GM12878 (cell line): ENCODE data around the gene SLC29A4.

ENCODE experiments used
- BCL11A ChIP-seq: IDR thresholded peaks from 2 replicates; pipeline ENCODE4 v1.6.1; 2011; ENCODE audit warnings: low read depth, low read length
- EP300 ChIP-seq, 2 experiments: fragments of 150-350 bp in 1 of 2; IDR thresholded peaks; 2 replicates each; pipeline ENCODE4 v1.6.1; 2011 to 2012; ENCODE audit warnings: low read depth in 2 of 2, low read length in 2 of 2, borderline replicate concordance in 1 of 2, improper control_type of control experiment in 1 of 2, inconsistent platforms in 1 of 2; ENCODE audit not compliant: control insufficient read depth in 1 of 2
- HDAC2 ChIP-seq: fragments of 200-600 bp; sonication (generic); IDR thresholded peaks from 2 replicates; pipeline ENCODE4 v1.6.1; 2017
- POLR2A ChIP-seq: IDR thresholded peaks from 2 replicates; pipeline ENCODE4 v1.6.1; 2011; ENCODE audit warnings: low read depth, mild to moderate bottlenecking, low read length
- RAD51 ChIP-seq: fragments of 450-650 bp; IDR thresholded peaks from 2 replicates; pipeline ENCODE4 v1.6.1; 2016; ENCODE audit warnings: moderate library complexity, mild to moderate bottlenecking, inconsistent platforms
- RFX5 ChIP-seq: IDR thresholded peaks from 2 replicates; pipeline ENCODE4 v1.6.1; 2011; ENCODE audit warnings: low read depth, low read length, improper control_type of control experiment
- SIN3A ChIP-seq: IDR thresholded peaks from 2 replicates; pipeline ENCODE4 v1.6.1; 2012; ENCODE audit warnings: low read depth, low read length, improper control_type of control experiment
- SREBF1 ChIP-seq: IDR thresholded peaks from 2 replicates; pipeline ENCODE4 v1.6.1; 2012; ENCODE audit warnings: mild to moderate bottlenecking, low read length
- STAT3 ChIP-seq: IDR thresholded peaks from 2 replicates; pipeline ENCODE4 v1.6.1; 2011; ENCODE audit warnings: low read depth, low read length, improper control_type of control experiment
- TCF12 ChIP-seq: IDR thresholded peaks from 2 replicates; pipeline ENCODE4 v1.6.1; 2011; ENCODE audit warnings: low read depth, mild to moderate bottlenecking, low read length
- TF ChIP-seq, protein P1 (sequence below), 3 experiments: IDR thresholded peaks in 2 of 3; conservative IDR thresholded peaks in 1 of 3; 2 replicates each; pipeline ENCODE4 v1.5.1; 2011; ENCODE audit warnings: low read depth in 3 of 3, low read length in 3 of 3, mild to moderate bottlenecking in 3 of 3, control low read depth in 2 of 3, moderate library complexity in 2 of 3, inconsistent platforms in 1 of 3, mixed read lengths in 1 of 3; ENCODE audit not compliant: control insufficient read depth in 2 of 3, insufficient read depth in 1 of 3; ENCODE audit errors: extremely low read depth in 1 of 3
- TF ChIP-seq, protein P2 (sequence below): IDR thresholded peaks from 2 replicates; pipeline ENCODE4 v1.6.1; 2012; ENCODE audit warnings: mild to moderate bottlenecking, low read depth, low read length
- TF ChIP-seq, protein P3 (sequence below): fragments of 450-650 bp; IDR thresholded peaks from 2 replicates; pipeline ENCODE4 v1.6.1; 2017; ENCODE audit warnings: mild to moderate bottlenecking, moderate library complexity
- TF ChIP-seq, protein P4 (sequence below): fragments of 450-650 bp; IDR thresholded peaks from 2 replicates; pipeline ENCODE4 v1.6.1; 2018; ENCODE audit warnings: mild to moderate bottlenecking, low read depth, moderate library complexity; ENCODE audit not compliant: partially characterized antibody

DNA sequence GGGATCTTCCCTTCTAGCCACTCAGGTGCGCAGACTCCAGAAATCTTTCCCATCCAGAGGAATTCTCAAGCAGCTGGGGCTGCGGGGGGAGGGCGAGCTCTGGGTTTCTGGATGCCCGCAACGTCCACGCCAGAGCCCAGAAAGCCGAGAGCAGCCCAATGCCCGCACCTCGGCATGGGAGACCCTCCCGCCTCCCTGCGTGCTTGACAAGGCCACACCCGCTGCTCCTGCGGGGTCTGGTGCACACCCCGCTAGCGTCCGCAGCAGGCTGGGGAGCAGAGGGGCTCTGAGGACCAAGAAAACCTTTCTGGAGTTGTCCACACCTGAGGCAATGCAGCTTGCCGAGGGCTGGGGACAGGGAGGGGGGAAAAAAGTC is 66.2 kb downstream of the SLC29A4 start:
- TF ChIP-seq SIN3A, result no peak
- no peak for TF ChIP-seq RAD51
- no peak for TF ChIP-seq POLR2A
- TF ChIP-seq, protein P1, sequence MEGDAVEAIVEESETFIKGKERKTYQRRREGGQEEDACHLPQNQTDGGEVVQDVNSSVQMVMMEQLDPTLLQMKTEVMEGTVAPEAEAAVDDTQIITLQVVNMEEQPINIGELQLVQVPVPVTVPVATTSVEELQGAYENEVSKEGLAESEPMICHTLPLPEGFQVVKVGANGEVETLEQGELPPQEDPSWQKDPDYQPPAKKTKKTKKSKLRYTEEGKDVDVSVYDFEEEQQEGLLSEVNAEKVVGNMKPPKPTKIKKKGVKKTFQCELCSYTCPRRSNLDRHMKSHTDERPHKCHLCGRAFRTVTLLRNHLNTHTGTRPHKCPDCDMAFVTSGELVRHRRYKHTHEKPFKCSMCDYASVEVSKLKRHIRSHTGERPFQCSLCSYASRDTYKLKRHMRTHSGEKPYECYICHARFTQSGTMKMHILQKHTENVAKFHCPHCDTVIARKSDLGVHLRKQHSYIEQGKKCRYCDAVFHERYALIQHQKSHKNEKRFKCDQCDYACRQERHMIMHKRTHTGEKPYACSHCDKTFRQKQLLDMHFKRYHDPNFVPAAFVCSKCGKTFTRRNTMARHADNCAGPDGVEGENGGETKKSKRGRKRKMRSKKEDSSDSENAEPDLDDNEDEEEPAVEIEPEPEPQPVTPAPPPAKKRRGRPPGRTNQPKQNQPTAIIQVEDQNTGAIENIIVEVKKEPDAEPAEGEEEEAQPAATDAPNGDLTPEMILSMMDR (IDR thresholded peaks at IDR 0.05 in 2 of 3, conservative IDR thresholded peaks at IDR 0.05 in 1 of 3; ENCODE audit: control insufficient read depth in 2 of 3, extremely low read depth in 1 of 3, insufficient read depth in 1 of 3, low read depth in 3 of 3, low read length in 3 of 3), result no peak
- TF ChIP-seq SREBF1, result no peak
- no peak for TF ChIP-seq EP300 (IDR thresholded peaks at IDR 0.05; ENCODE audit: borderline replicate concordance in 1 of 2, control insufficient read depth in 1 of 2, low read depth in 2 of 2, low read length in 2 of 2)
- no peak for TF ChIP-seq BCL11A
- no peak for TF ChIP-seq STAT3
- no peak for TF ChIP-seq TCF12
- TF ChIP-seq, protein P2, sequence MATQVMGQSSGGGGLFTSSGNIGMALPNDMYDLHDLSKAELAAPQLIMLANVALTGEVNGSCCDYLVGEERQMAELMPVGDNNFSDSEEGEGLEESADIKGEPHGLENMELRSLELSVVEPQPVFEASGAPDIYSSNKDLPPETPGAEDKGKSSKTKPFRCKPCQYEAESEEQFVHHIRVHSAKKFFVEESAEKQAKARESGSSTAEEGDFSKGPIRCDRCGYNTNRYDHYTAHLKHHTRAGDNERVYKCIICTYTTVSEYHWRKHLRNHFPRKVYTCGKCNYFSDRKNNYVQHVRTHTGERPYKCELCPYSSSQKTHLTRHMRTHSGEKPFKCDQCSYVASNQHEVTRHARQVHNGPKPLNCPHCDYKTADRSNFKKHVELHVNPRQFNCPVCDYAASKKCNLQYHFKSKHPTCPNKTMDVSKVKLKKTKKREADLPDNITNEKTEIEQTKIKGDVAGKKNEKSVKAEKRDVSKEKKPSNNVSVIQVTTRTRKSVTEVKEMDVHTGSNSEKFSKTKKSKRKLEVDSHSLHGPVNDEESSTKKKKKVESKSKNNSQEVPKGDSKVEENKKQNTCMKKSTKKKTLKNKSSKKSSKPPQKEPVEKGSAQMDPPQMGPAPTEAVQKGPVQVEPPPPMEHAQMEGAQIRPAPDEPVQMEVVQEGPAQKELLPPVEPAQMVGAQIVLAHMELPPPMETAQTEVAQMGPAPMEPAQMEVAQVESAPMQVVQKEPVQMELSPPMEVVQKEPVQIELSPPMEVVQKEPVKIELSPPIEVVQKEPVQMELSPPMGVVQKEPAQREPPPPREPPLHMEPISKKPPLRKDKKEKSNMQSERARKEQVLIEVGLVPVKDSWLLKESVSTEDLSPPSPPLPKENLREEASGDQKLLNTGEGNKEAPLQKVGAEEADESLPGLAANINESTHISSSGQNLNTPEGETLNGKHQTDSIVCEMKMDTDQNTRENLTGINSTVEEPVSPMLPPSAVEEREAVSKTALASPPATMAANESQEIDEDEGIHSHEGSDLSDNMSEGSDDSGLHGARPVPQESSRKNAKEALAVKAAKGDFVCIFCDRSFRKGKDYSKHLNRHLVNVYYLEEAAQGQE, result no peak
- TF ChIP-seq HDAC2, result no peak
- TF ChIP-seq, protein P3, sequence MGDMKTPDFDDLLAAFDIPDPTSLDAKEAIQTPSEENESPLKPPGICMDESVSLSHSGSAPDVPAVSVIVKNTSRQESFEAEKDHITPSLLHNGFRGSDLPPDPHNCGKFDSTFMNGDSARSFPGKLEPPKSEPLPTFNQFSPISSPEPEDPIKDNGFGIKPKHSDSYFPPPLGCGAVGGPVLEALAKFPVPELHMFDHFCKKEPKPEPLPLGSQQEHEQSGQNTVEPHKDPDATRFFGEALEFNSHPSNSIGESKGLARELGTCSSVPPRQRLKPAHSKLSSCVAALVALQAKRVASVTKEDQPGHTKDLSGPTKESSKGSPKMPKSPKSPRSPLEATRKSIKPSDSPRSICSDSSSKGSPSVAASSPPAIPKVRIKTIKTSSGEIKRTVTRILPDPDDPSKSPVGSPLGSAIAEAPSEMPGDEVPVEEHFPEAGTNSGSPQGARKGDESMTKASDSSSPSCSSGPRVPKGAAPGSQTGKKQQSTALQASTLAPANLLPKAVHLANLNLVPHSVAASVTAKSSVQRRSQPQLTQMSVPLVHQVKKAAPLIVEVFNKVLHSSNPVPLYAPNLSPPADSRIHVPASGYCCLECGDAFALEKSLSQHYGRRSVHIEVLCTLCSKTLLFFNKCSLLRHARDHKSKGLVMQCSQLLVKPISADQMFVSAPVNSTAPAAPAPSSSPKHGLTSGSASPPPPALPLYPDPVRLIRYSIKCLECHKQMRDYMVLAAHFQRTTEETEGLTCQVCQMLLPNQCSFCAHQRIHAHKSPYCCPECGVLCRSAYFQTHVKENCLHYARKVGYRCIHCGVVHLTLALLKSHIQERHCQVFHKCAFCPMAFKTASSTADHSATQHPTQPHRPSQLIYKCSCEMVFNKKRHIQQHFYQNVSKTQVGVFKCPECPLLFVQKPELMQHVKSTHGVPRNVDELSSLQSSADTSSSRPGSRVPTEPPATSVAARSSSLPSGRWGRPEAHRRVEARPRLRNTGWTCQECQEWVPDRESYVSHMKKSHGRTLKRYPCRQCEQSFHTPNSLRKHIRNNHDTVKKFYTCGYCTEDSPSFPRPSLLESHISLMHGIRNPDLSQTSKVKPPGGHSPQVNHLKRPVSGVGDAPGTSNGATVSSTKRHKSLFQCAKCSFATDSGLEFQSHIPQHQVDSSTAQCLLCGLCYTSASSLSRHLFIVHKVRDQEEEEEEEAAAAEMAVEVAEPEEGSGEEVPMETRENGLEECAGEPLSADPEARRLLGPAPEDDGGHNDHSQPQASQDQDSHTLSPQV, result no peak
- TF ChIP-seq RFX5, result no peak
- TF ChIP-seq, protein P4, sequence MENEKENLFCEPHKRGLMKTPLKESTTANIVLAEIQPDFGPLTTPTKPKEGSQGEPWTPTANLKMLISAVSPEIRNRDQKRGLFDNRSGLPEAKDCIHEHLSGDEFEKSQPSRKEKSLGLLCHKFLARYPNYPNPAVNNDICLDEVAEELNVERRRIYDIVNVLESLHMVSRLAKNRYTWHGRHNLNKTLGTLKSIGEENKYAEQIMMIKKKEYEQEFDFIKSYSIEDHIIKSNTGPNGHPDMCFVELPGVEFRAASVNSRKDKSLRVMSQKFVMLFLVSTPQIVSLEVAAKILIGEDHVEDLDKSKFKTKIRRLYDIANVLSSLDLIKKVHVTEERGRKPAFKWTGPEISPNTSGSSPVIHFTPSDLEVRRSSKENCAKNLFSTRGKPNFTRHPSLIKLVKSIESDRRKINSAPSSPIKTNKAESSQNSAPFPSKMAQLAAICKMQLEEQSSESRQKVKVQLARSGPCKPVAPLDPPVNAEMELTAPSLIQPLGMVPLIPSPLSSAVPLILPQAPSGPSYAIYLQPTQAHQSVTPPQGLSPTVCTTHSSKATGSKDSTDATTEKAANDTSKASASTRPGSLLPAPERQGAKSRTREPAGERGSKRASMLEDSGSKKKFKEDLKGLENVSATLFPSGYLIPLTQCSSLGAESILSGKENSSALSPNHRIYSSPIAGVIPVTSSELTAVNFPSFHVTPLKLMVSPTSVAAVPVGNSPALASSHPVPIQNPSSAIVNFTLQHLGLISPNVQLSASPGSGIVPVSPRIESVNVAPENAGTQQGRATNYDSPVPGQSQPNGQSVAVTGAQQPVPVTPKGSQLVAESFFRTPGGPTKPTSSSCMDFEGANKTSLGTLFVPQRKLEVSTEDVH, result no peak
